ENCODE data around the gene TBKBP1. TPM values are rescaled to one million over a fixed set of nuclear protein-coding genes. Genes with fewer than 3 reads are reported as not detected.

The TBKBP1 gene
- total RNA-seq, 4 donors from 2014 or later: 8.2 to 11.0 (median 10.0) TPM

- H3K4me1 ChIP-seq: no peaks in the 10 kb centered on the region
- TF ChIP-seq POLR2A (IDR thresholded peaks at IDR 0.05) (no peak), CTCF (IDR thresholded peaks at IDR 0.05) (no peak)
- H3K4me3 ChIP-seq (replicated peaks in 1 of 3): no peak overlapping the region
- 93 to 98% methylated on average over 4 of the region's 4 CpGs for WGBS, 2 donors
- H3K27ac ChIP-seq: no peak overlapping the region
- DNase-seq: no peak
- intact Hi-C loops (cut with DNase I): loop anchor here (10.0 kb wide), 1 partner anchor 136 kb away; no protein-coding TSS in a partner anchor
- no peaks in the 10 kb centered on the region for H3K27me3 ChIP-seq
- H3K9me3 ChIP-seq: no peaks in the 10 kb centered on the region
- peaks cover 83 to 92% of the 10 kb centered on the region in 2 donors for H3K36me3 ChIP-seq
These were observed 24.9 kb upstream of the TBKBP1 start for GRCh38 chr17:47669081-47669480.

GRCh38 chr17:47670064-47670463 lies 23.9 kb upstream of the TBKBP1 start:
- TF ChIP-seq CTCF (IDR thresholded peaks at IDR 0.05) (no peak), POLR2A (IDR thresholded peaks at IDR 0.05) (no peak)
- Histone ChIP-seq H3K27ac (no peak overlapping the region), H3K4me3 (replicated peaks in 1 of 3) (no peak overlapping the region), H3K36me3 (peaks cover 91 to 97% of the 10 kb centered on the region in 2 donors), H3K4me1 (no peaks in the 10 kb centered on the region), H3K9me3 (no peaks in the 10 kb centered on the region), H3K27me3 (no peaks in the 10 kb centered on the region)
- intact Hi-C loops (cut with DNase I): no loop called here
- no peak for DNase-seq
- 51 to 57% methylated on average over 1 of the region's 1 CpG for WGBS, 2 donors

- intact Hi-C loops (cut with DNase I): no loop called here
- TF ChIP-seq POLR2A (IDR thresholded peaks at IDR 0.05) (no peak), CTCF (IDR thresholded peaks at IDR 0.05) (no peak)
- no peaks in the 10 kb centered on the region for H3K27me3 ChIP-seq
- peaks cover 98% of the 10 kb centered on the region in 2 donors for H3K36me3 ChIP-seq
- DNase-seq: no peak
- WGBS, 2 donors: 87 to 95% methylated on average over 4 of the region's 4 CpGs
- H3K27ac ChIP-seq: no peak overlapping the region
- H3K4me1 ChIP-seq: no peaks in the 10 kb centered on the region
- H3K4me3 ChIP-seq (replicated peaks in 1 of 3): no peak overlapping the region
- H3K9me3 ChIP-seq: no peaks in the 10 kb centered on the region
These were observed 19.5 kb upstream of the TBKBP1 start for GRCh38 chr17:47674499-47674898.

- Histone ChIP-seq H3K27me3 (no peaks in the 10 kb centered on the region), H3K4me3 (replicated peaks in 1 of 3) (no peak overlapping the region), H3K9me3 (no peaks in the 10 kb centered on the region), H3K36me3 (peaks cover 98% of the 10 kb centered on the region in 2 donors), H3K4me1 (peaks cover 0 to 2% of the 10 kb centered on the region in 2 donors), H3K27ac (no peak overlapping the region)
- no peak for TF ChIP-seq CTCF (IDR thresholded peaks at IDR 0.05)
- no peak for DNase-seq
- 92 to 98% methylated on average over 2 of the region's 2 CpGs for WGBS, 2 donors
- intact Hi-C loops (cut with DNase I): no loop called here
These were observed 18.4 kb upstream of the TBKBP1 start for GRCh38 chr17:47675380-47676198.

- intact Hi-C loops (cut with DNase I): no loop called here
- WGBS, 2 donors: 95 to 96% methylated on average over 4 of the region's 4 CpGs
These were observed 17.8 kb upstream of the TBKBP1 start for GRCh38 chr17:47676199-47676472.

More at GRCh38 chr17:47676199-47676472, 17.8 kb upstream of the TBKBP1 start:
- no peak overlapping the region for H3K4me3 ChIP-seq (replicated peaks in 1 of 3)
- peaks cover 0 to 6% of the 10 kb centered on the region in 2 donors for H3K4me1 ChIP-seq
- no peak for TF ChIP-seq POLR2A (IDR thresholded peaks at IDR 0.05)
- no peak for TF ChIP-seq CTCF (IDR thresholded peaks at IDR 0.05)
- DNase-seq: no peak
- no peaks in the 10 kb centered on the region for H3K9me3 ChIP-seq
- peaks cover 98% of the 10 kb centered on the region in 2 donors for H3K36me3 ChIP-seq
- H3K27ac ChIP-seq: no peak overlapping the region
- H3K27me3 ChIP-seq: no peaks in the 10 kb centered on the region

Data from thyroid gland (tissue), 4 donors.